Stimulated activated CD8-positive, alpha-beta memory T cell treated with anti-CD3 and anti-CD28 coated beads, Interleukin-15, amount 100 ng/mL, for 4 hours (primary cell): ENCODE measurements around the gene PRDX3.
"Not testable (repeated sequence)": the region's sequence is repeated elsewhere in the genome, so short reads cannot be mapped to it uniquely, and the experiment has no call there.

Experiments used
- DNase-seq, 2 donors: peaks; one replicate each; pipeline ENCODE4 v3.0.0-alpha.2; 2020; ENCODE audit warnings: low read depth in 2 of 2

PRDX3 gene

GRCh38 chr10:119206603-119207365 is 28.2 kb upstream of the PRDX3 start:
- peak; percentile 45 to 66 for DNase-seq

DNA sequence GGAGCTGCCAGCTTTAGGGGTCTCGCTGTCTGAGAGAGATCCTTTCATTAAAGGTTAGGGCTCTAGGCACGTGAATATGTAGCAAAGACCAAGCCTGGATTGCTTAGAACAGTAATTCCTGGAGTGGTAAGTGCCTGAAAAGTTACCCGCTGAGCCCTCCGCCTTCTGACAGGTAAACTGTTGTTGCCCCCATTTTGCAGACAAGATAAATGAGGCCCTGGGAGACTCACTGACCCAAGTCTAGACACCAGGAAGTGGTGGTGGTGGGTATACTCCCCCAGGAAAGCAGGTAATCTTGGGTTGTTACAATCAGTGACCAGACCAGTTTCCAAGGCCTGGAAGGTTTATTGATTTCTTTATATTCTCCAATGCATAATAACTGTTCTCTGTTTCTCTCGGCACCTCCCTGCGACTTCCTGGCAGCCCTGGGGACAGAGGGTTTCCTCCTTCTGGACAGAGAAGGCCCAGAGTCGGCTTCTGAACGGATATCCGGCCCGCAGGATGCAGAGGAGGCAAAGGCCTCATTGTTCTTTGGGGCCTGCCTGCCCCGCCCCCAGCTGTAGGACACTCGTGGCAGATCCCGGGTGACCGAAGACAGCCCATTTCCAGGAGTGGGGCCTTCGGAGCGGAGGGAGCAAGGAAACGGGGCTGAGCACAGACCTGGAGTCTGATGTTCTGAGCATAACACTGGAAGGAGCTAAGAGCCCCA is 27.4 kb upstream of the PRDX3 start:
- DNase-seq, result peak in 1 of 2 donors; percentile 17

- DNase-seq, result no peak
Observed at GRCh38 chr10:119203006-119203405, 24.4 kb upstream of the PRDX3 start.

DNA sequence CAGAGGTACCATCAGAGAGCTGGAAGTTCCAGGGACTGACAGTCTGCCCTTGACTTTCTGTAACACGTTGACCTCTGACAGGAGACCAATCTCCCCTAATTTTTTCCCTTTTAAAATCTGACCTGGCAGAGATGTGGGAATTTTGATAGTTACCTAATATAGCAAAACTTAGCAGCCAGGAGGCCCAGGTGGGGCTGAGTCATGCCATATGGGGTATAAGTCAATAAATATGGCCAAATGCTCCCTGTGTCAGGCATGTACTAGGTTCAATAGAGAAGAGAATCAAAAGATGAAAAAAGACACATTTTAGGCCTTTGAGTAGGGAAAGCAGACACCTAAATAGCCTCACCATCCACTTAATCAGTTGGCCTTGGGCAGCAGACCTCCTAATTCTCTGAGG is 22.6 kb upstream of the PRDX3 start:
- DNase-seq, result no peak

GRCh38 chr10:119199231-119199992 is 20.8 kb upstream of the PRDX3 start:
- no peak for DNase-seq

DNA sequence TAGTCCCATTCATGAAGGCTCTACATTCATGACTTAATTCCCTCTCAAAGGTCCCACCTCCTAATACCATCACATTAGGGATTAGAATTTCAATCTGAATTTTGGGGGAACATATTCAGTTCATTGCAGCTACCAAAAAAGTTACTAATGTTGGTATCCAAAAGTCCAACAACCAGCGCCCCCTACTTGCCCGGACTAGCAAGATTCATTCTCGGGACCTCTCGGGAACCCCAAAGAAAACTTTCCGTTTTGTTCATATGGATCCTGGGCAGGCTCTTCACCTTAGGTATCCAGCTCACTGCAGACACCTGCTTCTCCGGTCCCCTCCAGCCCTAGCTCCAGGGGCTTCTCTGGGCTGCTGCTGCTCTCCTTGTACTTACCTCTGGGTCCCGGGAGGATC is 19.8 kb upstream of the PRDX3 start:
- no peak for DNase-seq

- DNase-seq, result no peak
Observed at GRCh38 chr10:119197921-119198320, 19.3 kb upstream of the PRDX3 start.

GRCh38 chr10:119191881-119192280 is 13.3 kb upstream of the PRDX3 start:
- no peak for DNase-seq

DNA sequence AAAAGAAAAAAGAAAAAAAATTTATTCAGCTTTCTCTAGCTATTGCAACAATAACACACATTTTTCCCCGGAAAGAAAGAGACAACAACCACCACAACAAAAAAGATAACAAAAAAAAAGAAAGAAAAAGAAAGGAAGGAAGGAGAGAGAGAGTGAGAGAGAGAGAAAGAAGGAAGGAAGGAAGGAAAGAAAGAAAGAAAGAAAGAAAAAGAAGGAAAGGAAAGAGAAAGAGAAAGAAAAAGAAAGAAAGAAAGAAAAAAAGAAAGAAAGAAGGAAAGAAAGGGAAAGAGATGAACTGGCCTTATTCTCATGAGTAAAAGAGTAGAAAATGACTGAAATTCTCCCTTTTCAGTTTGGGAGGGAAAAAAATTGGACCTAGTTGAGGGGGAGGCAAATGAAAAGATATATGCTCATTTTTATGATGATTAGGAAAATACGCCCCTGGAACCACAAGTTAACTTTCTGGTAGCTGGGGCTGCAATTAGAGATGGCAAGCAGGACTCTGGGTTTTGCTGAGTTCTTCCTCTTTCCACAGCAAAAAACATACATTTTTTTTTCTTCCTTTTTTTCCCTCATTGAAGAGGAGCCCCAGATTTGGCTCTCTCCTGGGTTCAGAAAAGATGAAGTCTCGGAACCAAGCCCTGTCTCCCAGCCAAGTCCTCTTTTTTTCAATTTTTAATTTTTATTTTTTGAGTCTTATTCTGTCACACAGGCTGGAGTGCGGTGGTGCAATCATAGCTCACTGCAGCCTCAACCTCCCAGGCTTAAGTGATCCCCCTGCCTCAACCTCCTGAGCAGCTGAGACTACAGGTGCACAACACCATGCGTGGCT is 12.6 kb upstream of the PRDX3 start:
- no peak for DNase-seq

GRCh38 chr10:119190353-119190752 is 11.7 kb upstream of the PRDX3 start:
- DNase-seq, result no peak

DNA sequence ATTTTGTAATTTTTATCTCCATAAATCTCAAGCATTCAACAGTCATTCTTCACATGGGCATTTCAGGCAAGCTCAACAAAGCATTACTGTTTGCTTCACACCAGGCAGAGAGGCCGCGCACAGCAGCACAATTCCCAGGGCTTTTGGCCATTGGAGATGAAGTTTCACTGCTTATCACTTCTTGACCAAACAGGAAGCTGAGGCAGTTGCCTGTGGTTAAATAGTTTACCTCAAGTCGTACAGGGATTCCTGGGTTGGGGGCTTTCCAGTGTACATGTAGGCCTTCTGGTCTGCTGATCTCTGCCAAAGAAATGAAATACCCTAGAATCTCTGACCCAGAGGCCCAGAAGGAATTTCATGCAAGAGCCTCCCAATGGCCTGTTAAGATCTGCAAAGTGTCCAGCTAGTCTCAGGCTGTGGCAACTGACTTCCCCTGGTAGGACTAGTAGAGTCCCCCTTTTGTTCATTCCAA is 11.2 kb upstream of the PRDX3 start:
- DNase-seq, result no peak

GRCh38 chr10:119183664-119184412 is 5.2 kb upstream of the PRDX3 start:
- no peak for DNase-seq

GRCh38 chr10:119180850-119181400 is 2.3 kb upstream of the PRDX3 start:
- DNase-seq, result not testable (repeated sequence)

- DNase-seq, result no peak
Observed at GRCh38 chr10:119177708-119178371, 772 bp downstream of the PRDX3 start.

GRCh38 chr10:119176166-119176565 is 2.4 kb downstream of the PRDX3 start:
- no peak for DNase-seq

DNA sequence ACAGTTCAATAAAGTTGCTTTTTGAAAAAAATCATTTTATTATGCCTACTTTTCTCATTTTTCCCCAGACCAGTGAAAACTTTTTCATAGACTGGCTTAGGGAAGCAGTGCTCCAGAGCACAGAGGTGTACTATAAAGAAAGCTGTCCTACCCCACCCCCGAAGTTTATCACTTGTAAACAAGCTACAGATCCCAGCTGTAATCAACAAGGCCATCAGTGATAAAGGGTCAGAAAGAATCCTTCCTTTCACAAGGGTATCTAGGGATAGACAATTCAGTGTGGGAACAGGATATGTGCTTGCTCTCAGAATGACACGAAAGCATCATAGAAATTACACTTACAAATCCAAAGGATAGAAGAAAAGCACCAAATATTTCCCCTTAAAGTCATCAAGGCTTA is 4.5 kb downstream of the PRDX3 start:
- DNase-seq, result no peak

DNA sequence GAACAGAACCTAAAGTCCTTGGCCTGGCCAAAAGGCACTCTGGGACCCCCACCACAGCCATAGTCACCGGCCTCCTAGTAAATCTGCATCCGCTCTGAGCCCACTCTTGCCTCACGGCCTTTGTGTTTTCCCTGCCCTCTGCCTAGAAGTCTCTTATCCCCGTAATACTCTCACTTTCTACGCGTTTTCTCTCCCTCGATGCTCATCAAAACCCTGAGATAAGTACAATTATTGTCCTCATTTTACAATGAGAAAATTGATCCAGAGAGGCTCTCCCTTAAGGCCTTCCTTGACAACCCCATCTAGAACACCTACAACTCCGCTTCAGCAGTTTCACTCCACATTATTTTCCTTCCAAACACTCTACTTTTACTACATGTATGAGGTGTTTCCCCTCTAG is 11.6 kb downstream of the PRDX3 start:
- no peak for DNase-seq

GRCh38 chr10:119166564-119166963 is 12.0 kb downstream of the PRDX3 start:
- DNase-seq, result no peak

GRCh38 chr10:119166118-119166500 is 12.5 kb downstream of the PRDX3 start:
- DNase-seq, result no peak
